Measurements from ENCODE around the gene NASP.

NASP gene

GRCh38 chr1:45554198-45554597, 29.6 kb upstream of the NASP start:
- Histone ChIP-seq H3K4me3 (no peak overlapping the region), H3K27me3 (ENCODE audit: low read depth) (no peaks in the 10 kb centered on the region), H3K9me3 (no peaks in the 10 kb centered on the region), H3K36me3 (replicated peaks) (peaks cover 59% of the 10 kb centered on the region), H3K4me1 (peaks cover 21% of the 10 kb centered on the region)
- in situ Hi-C loops (cut with MboI; ENCODE audit: low sequenced_read_pairs), result no loop called here
- DNase-seq (ENCODE audit: low spot score in 2 of 2), result no peak

- H3K36me3 ChIP-seq (replicated peaks), result peaks cover 60% of the 10 kb centered on the region
- in situ Hi-C loops (cut with MboI; ENCODE audit: low sequenced_read_pairs), result no loop called here
- no peak overlapping the region for H3K4me3 ChIP-seq
- DNase-seq (ENCODE audit: low spot score in 2 of 2), result no peak
- no peaks in the 10 kb centered on the region for H3K9me3 ChIP-seq
- H3K27me3 ChIP-seq (ENCODE audit: low read depth), result no peaks in the 10 kb centered on the region
- peaks cover 6% of the 10 kb centered on the region for H3K4me1 ChIP-seq
Measured at GRCh38 chr1:45557422-45557944, 26.4 kb upstream of the NASP start.

GRCh38 chr1:45563843-45564242, 20.0 kb upstream of the NASP start:
- H3K27me3 ChIP-seq (ENCODE audit: low read depth), result no peaks in the 10 kb centered on the region
- no peak overlapping the region for H3K4me3 ChIP-seq
- in situ Hi-C loops (cut with MboI; ENCODE audit: low sequenced_read_pairs), result loop anchor here (10.0 kb wide), 1 partner anchor 209 kb away; no protein-coding TSS in a partner anchor
- H3K9me3 ChIP-seq, result no peaks in the 10 kb centered on the region
- no peak for DNase-seq (ENCODE audit: low spot score in 2 of 2)
- H3K36me3 ChIP-seq (replicated peaks), result peaks cover 62% of the 10 kb centered on the region
- no peaks in the 10 kb centered on the region for H3K4me1 ChIP-seq

- peaks cover 1% of the 10 kb centered on the region; the same call in 1 of the 2 replicates for H3K4me1 ChIP-seq
- in situ Hi-C loops (cut with MboI; ENCODE audit: low sequenced_read_pairs), result loop anchor here (5.0 to 10.0 kb wide), 2 partner anchors 59 to 212 kb away; no protein-coding TSS in a partner anchor
- no peak overlapping the region for H3K4me3 ChIP-seq
- H3K36me3 ChIP-seq (replicated peaks), result peaks cover 71% of the 10 kb centered on the region
- no peaks in the 10 kb centered on the region for H3K9me3 ChIP-seq
- DNase-seq (ENCODE audit: low spot score in 2 of 2), result no peak
- H3K27me3 ChIP-seq (ENCODE audit: low read depth), result no peaks in the 10 kb centered on the region
Measured at GRCh38 chr1:45566722-45567121, 17.1 kb upstream of the NASP start.

GRCh38 chr1:45567911-45568310, 15.9 kb upstream of the NASP start:
- no peaks in the 10 kb centered on the region for H3K27me3 ChIP-seq (ENCODE audit: low read depth)
- no peak overlapping the region for H3K4me3 ChIP-seq
- no peak for DNase-seq (ENCODE audit: low spot score in 2 of 2)
- peaks cover 62% of the 10 kb centered on the region for H3K36me3 ChIP-seq (replicated peaks)
- peaks cover 3% of the 10 kb centered on the region; the same call in 1 of the 2 replicates for H3K4me1 ChIP-seq
- no peaks in the 10 kb centered on the region for H3K9me3 ChIP-seq
- in situ Hi-C loops (cut with MboI; ENCODE audit: low sequenced_read_pairs), result loop anchor here (5.0 to 10.0 kb wide), 2 partner anchors 61 to 213 kb away; no protein-coding TSS in a partner anchor

- peaks cover 57% of the 10 kb centered on the region for H3K36me3 ChIP-seq (replicated peaks)
- no peaks in the 10 kb centered on the region for H3K27me3 ChIP-seq (ENCODE audit: low read depth)
- in situ Hi-C loops (cut with MboI; ENCODE audit: low sequenced_read_pairs), result loop anchor here (5.0 to 10.0 kb wide), 2 partner anchors 61 to 214 kb away; no protein-coding TSS in a partner anchor
- H3K4me3 ChIP-seq, result no peak overlapping the region
- H3K9me3 ChIP-seq, result no peaks in the 10 kb centered on the region
- peaks cover 3% of the 10 kb centered on the region; the same call in 1 of the 2 replicates for H3K4me1 ChIP-seq
- no peak for DNase-seq (ENCODE audit: low spot score in 2 of 2)
Measured at GRCh38 chr1:45568421-45568820, 15.4 kb upstream of the NASP start.

GRCh38 chr1:45569571-45569961, 14.3 kb upstream of the NASP start:
- peaks cover 3% of the 10 kb centered on the region; the same call in 1 of the 2 replicates for H3K4me1 ChIP-seq
- H3K36me3 ChIP-seq (replicated peaks), result peaks cover 48% of the 10 kb centered on the region
- in situ Hi-C loops (cut with MboI; ENCODE audit: low sequenced_read_pairs), result loop anchor here (5.0 to 10.0 kb wide), 2 partner anchors 62 to 215 kb away; no protein-coding TSS in a partner anchor
- no peak overlapping the region for H3K4me3 ChIP-seq
- H3K9me3 ChIP-seq, result no peaks in the 10 kb centered on the region
- H3K27me3 ChIP-seq (ENCODE audit: low read depth), result no peaks in the 10 kb centered on the region
- DNase-seq (ENCODE audit: low spot score in 2 of 2), result no peak

- Histone ChIP-seq H3K4me1 (peaks cover 3% of the 10 kb centered on the region; the same call in 1 of the 2 replicates), H3K27me3 (ENCODE audit: low read depth) (no peaks in the 10 kb centered on the region), H3K36me3 (replicated peaks) (peaks cover 48% of the 10 kb centered on the region), H3K9me3 (no peaks in the 10 kb centered on the region), H3K4me3 (no peak overlapping the region)
- in situ Hi-C loops (cut with MboI; ENCODE audit: low sequenced_read_pairs), result loop anchor here (5.0 to 10.0 kb wide), 3 partner anchors 63 to 555 kb away; partner anchors contain the start of genes HECTD3 and UROD
- peak; percentile 66 to 74 for DNase-seq (ENCODE audit: low spot score in 2 of 2)
Measured at GRCh38 chr1:45569962-45570581, 13.8 kb upstream of the NASP start.

GRCh38 chr1:45570631-45571030, 13.2 kb upstream of the NASP start:
- in situ Hi-C loops (cut with MboI; ENCODE audit: low sequenced_read_pairs), result loop anchor here (10.0 kb wide), 1 partner anchor 556 kb away; the partner anchor contains the start of genes HECTD3 and UROD
- H3K4me3 ChIP-seq, result no peak overlapping the region

GRCh38 chr1:45573231-45573804, 10.5 kb upstream of the NASP start:
- H3K36me3 ChIP-seq (replicated peaks), result peaks cover 27% of the 10 kb centered on the region
- in situ Hi-C loops (cut with MboI; ENCODE audit: low sequenced_read_pairs), result loop anchor here (10.0 kb wide), 1 partner anchor 559 kb away; the partner anchor contains the start of genes HECTD3 and UROD

More at GRCh38 chr1:45570631-45571030, 13.2 kb upstream of the NASP start:
- Histone ChIP-seq H3K9me3 (no peaks in the 10 kb centered on the region), H3K27me3 (ENCODE audit: low read depth) (no peaks in the 10 kb centered on the region), H3K4me1 (peaks cover 3% of the 10 kb centered on the region; the same call in 1 of the 2 replicates), H3K36me3 (replicated peaks) (peaks cover 48% of the 10 kb centered on the region)
- DNase-seq (ENCODE audit: low spot score in 2 of 2), result no peak

GRCh38 chr1:45574105-45574626, 9.7 kb upstream of the NASP start:
- in situ Hi-C loops (cut with MboI; ENCODE audit: low sequenced_read_pairs), result loop anchor here (10.0 kb wide), 1 partner anchor 559 kb away; the partner anchor contains the start of genes HECTD3 and UROD
- H3K27me3 ChIP-seq (ENCODE audit: low read depth), result no peaks in the 10 kb centered on the region
- peaks cover 13% of the 10 kb centered on the region for H3K4me1 ChIP-seq
- no peak overlapping the region for H3K4me3 ChIP-seq
- H3K36me3 ChIP-seq (replicated peaks), result peaks cover 19% of the 10 kb centered on the region
- no peak for DNase-seq (ENCODE audit: low spot score in 2 of 2)
- H3K9me3 ChIP-seq, result no peaks in the 10 kb centered on the region

More at GRCh38 chr1:45573231-45573804, 10.5 kb upstream of the NASP start:
- Histone ChIP-seq H3K9me3 (no peaks in the 10 kb centered on the region), H3K4me3 (no peak overlapping the region), H3K4me1 (peaks cover 5% of the 10 kb centered on the region; the same call in 1 of the 2 replicates), H3K27me3 (ENCODE audit: low read depth) (no peaks in the 10 kb centered on the region)
- no peak for DNase-seq (ENCODE audit: low spot score in 2 of 2)

GRCh38 chr1:45583264-45583665, 576 bp upstream of the NASP start:
- peak; percentile 97 for DNase-seq (ENCODE audit: low spot score in 2 of 2)
- Histone ChIP-seq H3K27me3 (ENCODE audit: low read depth) (no peaks in the 10 kb centered on the region), H3K36me3 (replicated peaks) (peaks cover 4% of the 10 kb centered on the region; the same call in 1 of the 2 replicates), H3K4me3 (peak overlapping the region; percentile 99), H3K9me3 (no peaks in the 10 kb centered on the region), H3K4me1 (peaks cover 19% of the 10 kb centered on the region)
- in situ Hi-C loops (cut with MboI; ENCODE audit: low sequenced_read_pairs), result no loop called here

- Histone ChIP-seq H3K27me3 (ENCODE audit: low read depth) (no peaks in the 10 kb centered on the region), H3K4me3 (peak overlapping the region; percentile 99), H3K36me3 (replicated peaks) (peaks cover 9% of the 10 kb centered on the region), H3K9me3 (no peaks in the 10 kb centered on the region), H3K4me1 (peaks cover 7% of the 10 kb centered on the region)
- in situ Hi-C loops (cut with MboI; ENCODE audit: low sequenced_read_pairs), result no loop called here
- DNase-seq (ENCODE audit: low spot score in 2 of 2), result peak; percentile 89 to 95
Measured at GRCh38 chr1:45584351-45585109, 689 bp downstream of the NASP start.

All from HAP-1 (cell line).